ENCODE results near the gene RFX3.

Gene RFX3

GRCh38 chr9:3200331-3200774, 325.4 kb downstream of the RFX3 start:
- no peak for DNase-seq (ENCODE audit: low read depth)

GRCh38 chr9:3193791-3194190, 332.0 kb downstream of the RFX3 start:
- no peak for DNase-seq (ENCODE audit: low read depth)

- no peak for DNase-seq (ENCODE audit: low read depth)
Measured at GRCh38 chr9:3191715-3192114, 334.1 kb downstream of the RFX3 start.

GRCh38 chr9:3189113-3189861, 336.5 kb downstream of the RFX3 start:
- DNase-seq (ENCODE audit: low read depth) = no peak

- no peak for DNase-seq (ENCODE audit: low read depth)
Measured at GRCh38 chr9:3186751-3187150, 339.1 kb downstream of the RFX3 start.

- no peak for DNase-seq (ENCODE audit: low read depth)
Measured at GRCh38 chr9:3181049-3181953, 344.5 kb downstream of the RFX3 start.

GRCh38 chr9:3180696-3181048, 345.1 kb downstream of the RFX3 start:
- DNase-seq (ENCODE audit: low read depth) = no peak

GRCh38 chr9:3179711-3180110, 346.1 kb downstream of the RFX3 start:
- no peak for DNase-seq (ENCODE audit: low read depth)

- DNase-seq (ENCODE audit: low read depth) = no peak
Measured at GRCh38 chr9:3177936-3178335, 347.9 kb downstream of the RFX3 start.

- DNase-seq (ENCODE audit: low read depth) = no peak
Measured at GRCh38 chr9:3177146-3177761, 348.5 kb downstream of the RFX3 start.

- DNase-seq (ENCODE audit: low read depth) = no peak
Measured at GRCh38 chr9:3173374-3173773, 352.4 kb downstream of the RFX3 start.

- DNase-seq (ENCODE audit: low read depth) = no peak
Measured at GRCh38 chr9:3170819-3171218, 355.0 kb downstream of the RFX3 start.
